WI38 (cell line): Measurements from ENCODE around the gene SLC17A1.
"Not testable (repeated sequence)": the region's sequence is repeated elsewhere in the genome, so short reads cannot be mapped to it uniquely, and the experiment has no call there.

Source experiments
- H3K4me3 ChIP-seq: 2 replicates; pipeline ENCODE4 v1.5.1; 2011; ENCODE audit warnings: low read depth, mild to moderate bottlenecking, control low read depth, low read length
- TF ChIP-seq, protein P1 (sequence below): IDR thresholded peaks from 2 replicates; pipeline ENCODE4 v1.5.1; 2012; ENCODE audit warnings: low read depth, mild to moderate bottlenecking, control low read depth, low read length

The SLC17A1 gene

DNA sequence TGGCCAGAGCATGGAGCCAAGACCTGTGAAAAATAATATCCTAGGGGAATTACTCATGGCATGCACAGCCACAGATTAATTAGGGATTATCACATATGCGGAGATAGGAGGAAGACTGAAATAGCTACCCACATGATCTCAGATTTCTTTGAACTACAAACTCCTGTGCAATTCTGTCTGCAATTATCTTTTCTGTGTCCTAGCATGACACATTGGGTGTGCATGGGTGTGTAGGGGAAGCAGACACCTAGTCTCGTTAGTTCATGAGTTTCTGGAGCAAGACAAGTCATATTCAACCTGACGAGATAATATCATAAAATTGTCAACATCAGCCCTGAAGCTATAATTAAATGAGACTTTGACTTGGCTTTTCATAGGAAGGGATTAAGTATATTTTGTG is 80.9 kb downstream of the SLC17A1 start:
- no peak overlapping the region for H3K4me3 ChIP-seq
- TF ChIP-seq, protein P1, sequence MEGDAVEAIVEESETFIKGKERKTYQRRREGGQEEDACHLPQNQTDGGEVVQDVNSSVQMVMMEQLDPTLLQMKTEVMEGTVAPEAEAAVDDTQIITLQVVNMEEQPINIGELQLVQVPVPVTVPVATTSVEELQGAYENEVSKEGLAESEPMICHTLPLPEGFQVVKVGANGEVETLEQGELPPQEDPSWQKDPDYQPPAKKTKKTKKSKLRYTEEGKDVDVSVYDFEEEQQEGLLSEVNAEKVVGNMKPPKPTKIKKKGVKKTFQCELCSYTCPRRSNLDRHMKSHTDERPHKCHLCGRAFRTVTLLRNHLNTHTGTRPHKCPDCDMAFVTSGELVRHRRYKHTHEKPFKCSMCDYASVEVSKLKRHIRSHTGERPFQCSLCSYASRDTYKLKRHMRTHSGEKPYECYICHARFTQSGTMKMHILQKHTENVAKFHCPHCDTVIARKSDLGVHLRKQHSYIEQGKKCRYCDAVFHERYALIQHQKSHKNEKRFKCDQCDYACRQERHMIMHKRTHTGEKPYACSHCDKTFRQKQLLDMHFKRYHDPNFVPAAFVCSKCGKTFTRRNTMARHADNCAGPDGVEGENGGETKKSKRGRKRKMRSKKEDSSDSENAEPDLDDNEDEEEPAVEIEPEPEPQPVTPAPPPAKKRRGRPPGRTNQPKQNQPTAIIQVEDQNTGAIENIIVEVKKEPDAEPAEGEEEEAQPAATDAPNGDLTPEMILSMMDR, result no peak

DNA sequence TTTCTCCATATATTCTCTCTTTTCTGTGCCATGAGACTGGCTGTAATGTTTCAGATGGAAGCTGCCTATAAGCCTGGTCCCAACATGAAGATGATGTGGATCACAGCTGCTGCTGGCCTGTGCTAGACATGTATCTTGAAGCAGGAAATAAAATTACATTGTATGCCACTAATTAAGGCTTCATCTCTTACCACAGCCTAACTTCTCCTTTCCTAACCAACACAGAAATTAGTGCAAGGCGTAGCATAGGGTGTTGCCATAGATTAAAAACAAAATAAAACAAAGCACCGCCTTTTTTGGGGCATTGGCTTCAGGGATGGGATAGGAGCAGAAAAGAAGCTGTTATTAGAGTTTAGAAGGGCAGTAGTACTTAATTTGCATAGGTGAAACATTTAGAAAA is 82.0 kb downstream of the SLC17A1 start:
- TF ChIP-seq, protein P1, result no peak
- H3K4me3 ChIP-seq, result no peak overlapping the region

DNA sequence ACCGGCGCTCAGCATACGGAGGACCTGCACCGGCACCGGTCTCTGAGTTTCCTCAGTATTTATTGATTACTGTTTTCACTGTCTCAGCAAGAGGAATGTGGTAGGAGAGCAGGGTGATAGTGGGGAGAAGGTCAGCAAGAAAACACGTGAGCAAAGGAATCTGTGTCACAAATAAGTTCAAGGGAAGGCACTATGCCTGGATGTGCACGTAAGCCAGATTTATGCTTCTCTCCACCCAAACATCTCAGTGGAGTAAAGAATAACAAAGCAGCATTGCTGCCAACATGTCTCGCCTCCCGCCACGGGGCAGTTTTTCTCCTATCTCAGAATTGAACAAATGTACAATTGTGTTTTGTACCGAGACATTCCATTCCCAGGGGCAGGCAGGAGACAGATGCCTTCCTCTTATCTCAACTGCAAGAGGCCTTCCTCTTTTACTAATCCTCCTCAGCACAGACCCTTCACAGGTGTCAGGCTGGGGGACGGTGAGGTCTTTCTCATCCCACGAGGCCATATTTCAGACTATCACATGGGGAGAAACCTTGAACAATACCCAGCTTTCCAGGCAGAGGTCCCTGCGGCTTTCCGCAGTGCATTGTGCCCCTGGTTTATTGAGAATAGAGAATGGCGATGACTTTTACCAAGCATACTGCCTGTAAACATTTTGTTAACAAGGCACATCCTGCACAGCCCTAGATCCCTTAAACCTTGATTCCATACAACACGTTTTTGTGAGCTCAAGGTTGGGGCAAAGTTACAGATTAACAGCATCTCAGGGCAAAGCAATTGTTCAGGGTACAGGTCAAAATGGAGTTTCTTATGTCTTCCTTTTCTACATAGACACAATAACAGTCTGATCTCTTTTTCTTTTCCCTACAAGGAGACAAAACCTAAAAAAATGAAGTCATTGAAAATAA is 83.0 kb downstream of the SLC17A1 start:
- not testable (repeated sequence) for H3K4me3 ChIP-seq

DNA sequence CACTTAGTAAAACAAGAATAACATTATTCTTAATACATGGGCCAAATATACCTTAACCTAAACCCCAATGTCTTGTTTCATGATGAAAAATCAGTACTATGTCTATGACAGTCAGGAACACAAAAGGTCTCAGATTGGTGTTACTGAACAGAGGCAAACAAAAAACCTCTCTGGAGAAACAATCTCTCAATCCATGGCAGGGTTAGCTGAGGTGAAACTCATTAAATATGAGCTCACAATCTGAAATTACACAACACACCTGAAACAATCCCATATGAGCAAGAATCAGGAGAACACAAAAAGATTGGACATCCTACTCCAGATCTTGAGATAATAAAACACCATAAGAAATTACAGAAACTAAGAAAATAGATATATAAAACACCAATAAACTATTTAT is 83.8 kb downstream of the SLC17A1 start:
- TF ChIP-seq, protein P1, result no peak

DNA sequence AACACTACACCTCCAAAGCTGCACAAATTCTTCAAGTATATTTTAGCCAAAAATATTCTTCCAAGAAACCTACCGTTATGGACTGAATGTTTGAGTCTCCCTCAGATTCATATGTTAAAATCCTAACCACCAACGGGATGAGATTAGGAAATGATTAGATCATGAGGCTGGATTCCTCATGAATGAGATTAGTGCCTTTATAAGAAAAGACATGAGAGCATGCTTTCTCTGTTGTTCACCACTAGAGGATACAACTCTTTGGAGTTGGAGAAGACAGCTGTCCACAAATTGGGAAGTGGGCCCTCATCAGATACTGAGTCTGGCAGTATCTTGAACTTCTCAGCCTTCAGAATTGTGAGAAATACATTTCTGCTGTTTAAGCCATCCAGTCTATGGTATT is 84.4 kb downstream of the SLC17A1 start:
- no peak overlapping the region for H3K4me3 ChIP-seq
- TF ChIP-seq, protein P1, result no peak

More for the DNA sequence above, 83.8 kb downstream of the SLC17A1 start:
- no peak overlapping the region for H3K4me3 ChIP-seq

DNA sequence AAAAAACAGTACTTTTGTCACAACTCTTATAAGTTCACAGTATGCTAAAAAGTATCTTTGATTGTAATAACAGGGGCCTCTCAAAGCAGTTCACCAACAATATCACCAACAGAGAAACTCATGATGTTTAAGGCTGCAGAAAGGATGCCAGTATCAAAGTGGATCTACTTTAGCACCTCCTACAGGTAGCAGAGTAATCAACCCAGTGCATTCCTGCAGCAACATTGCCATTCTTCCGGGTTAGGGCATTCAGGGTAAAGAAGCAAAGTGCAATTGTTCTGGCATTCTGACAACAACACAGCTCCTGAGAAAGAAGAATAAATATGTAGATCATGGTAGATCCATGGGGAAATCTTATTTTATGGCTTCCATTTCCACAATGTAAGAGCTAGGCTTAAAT is 84.9 kb downstream of the SLC17A1 start:
- TF ChIP-seq, protein P1, result no peak

DNA sequence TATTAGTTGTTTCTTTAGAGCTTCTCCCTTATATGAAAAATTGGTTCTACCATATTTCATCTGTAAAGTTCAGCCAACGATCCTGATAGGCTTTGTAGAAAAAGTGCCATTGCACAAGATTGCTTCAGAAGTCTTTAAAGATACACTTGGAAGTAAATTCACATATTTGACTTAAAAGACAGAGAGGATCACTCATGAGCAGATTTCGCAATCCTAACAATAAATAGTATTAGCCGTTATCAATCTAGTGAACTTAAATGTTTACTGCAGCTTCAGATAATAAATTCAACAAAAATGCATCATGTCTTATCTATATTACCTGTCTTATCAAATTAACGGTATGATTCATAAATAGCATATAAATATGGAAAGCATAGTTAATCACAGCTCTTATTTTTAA is 86.0 kb downstream of the SLC17A1 start:
- H3K4me3 ChIP-seq, result no peak overlapping the region
- TF ChIP-seq, protein P1, result no peak

More for the DNA sequence above, 84.9 kb downstream of the SLC17A1 start:
- no peak overlapping the region for H3K4me3 ChIP-seq
